Measurements from ENCODE around the gene SYT9.

Gene SYT9

DNA sequence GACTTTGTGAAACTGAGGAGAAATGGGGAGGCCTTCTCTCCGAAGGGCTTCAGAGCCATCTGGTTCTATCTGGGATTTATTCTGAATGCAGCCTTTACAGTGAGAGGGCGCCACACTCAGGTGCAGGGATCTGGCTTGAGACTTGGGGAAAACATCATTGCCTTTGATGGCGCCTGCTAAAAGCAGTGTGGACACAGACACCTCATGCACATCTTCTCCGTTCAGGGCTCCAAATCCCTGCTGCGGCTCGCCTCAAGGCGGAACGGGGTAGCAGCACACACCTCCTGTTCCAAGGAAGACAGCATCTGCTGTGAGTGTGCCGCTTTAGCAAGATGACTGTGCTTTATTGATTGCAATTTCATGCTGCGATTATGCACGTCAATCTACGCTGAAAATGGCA is 196.5 kb downstream of the SYT9 start:
- intact Hi-C loops (cut with DNase I; ENCODE audit: low total_unique reads): no loop called here
- Histone ChIP-seq H3K9me3 (no peaks in the 10 kb centered on the region), H3K4me1 (no peaks in the 10 kb centered on the region), H3K27me3 (no peaks in the 10 kb centered on the region), H3K27ac (no peak overlapping the region), H3K36me3 (no peaks in the 10 kb centered on the region), H3K4me3 (no peak overlapping the region)
- TF ChIP-seq, protein P1, sequence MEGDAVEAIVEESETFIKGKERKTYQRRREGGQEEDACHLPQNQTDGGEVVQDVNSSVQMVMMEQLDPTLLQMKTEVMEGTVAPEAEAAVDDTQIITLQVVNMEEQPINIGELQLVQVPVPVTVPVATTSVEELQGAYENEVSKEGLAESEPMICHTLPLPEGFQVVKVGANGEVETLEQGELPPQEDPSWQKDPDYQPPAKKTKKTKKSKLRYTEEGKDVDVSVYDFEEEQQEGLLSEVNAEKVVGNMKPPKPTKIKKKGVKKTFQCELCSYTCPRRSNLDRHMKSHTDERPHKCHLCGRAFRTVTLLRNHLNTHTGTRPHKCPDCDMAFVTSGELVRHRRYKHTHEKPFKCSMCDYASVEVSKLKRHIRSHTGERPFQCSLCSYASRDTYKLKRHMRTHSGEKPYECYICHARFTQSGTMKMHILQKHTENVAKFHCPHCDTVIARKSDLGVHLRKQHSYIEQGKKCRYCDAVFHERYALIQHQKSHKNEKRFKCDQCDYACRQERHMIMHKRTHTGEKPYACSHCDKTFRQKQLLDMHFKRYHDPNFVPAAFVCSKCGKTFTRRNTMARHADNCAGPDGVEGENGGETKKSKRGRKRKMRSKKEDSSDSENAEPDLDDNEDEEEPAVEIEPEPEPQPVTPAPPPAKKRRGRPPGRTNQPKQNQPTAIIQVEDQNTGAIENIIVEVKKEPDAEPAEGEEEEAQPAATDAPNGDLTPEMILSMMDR (IDR thresholded peaks at IDR 0.05): no peak
- DNase-seq: no peak

DNA sequence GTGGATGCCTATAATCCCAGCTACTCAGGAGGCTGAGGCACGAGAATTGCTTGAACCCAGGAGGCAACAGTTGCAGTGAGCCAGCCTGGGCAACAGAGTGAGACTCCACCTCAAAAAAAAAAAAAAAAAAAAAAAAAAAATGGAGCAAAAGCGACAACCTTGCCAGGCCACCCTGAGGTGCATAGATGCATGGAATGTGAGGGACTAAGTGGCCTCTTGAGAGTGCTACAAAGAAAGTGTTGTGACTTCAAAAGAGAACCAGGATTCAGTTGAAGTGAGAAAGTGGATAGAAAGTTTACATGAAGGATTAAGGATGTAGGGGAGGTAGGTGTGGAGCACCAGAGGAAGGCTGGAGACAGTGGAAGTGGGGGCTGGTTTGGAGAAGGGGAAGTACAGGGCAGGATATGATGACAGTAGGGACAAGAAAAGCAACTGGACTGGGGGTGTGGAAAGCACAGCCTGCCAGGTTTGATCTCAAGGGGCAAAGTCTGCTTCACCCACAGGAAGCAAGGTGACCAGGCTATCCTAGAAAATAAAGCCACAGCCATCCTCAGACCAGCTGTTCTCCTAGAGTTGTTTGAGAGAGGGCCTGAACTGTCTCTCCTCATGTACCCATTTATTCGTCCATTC is 197.6 kb downstream of the SYT9 start:
- Histone ChIP-seq H3K27ac (no peak overlapping the region), H3K4me3 (no peak overlapping the region), H3K27me3 (no peaks in the 10 kb centered on the region), H3K36me3 (no peaks in the 10 kb centered on the region), H3K9me3 (no peaks in the 10 kb centered on the region), H3K4me1 (no peaks in the 10 kb centered on the region)
- TF ChIP-seq, protein P1 (IDR thresholded peaks at IDR 0.05): no peak
- intact Hi-C loops (cut with DNase I; ENCODE audit: low total_unique reads): no loop called here
- no peak for DNase-seq

DNA sequence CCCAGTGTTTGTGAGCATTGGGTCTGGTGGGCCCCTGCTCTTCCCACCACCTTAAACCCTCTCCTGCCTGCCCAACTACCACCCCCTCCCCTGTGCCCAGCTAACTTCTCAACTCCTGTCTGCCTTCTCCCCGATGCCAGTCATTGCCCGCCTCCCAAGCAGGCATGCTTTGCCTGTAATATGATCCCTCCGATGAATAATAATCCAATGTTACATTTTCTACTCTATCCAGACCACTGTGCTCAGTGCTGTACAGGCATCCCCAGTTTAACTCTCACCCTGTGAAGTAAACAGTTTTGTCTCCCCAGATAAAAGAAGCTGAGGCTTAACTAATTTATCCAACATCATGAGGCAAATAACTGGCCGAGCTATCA is 198.1 kb downstream of the SYT9 start:
- intact Hi-C loops (cut with DNase I; ENCODE audit: low total_unique reads): no loop called here
- Histone ChIP-seq H3K9me3 (no peaks in the 10 kb centered on the region), H3K27ac (no peak overlapping the region), H3K4me1 (no peaks in the 10 kb centered on the region), H3K36me3 (no peaks in the 10 kb centered on the region), H3K27me3 (no peaks in the 10 kb centered on the region), H3K4me3 (no peak overlapping the region)
- TF ChIP-seq, protein P1 (IDR thresholded peaks at IDR 0.05): no peak
- DNase-seq: no peak

DNA sequence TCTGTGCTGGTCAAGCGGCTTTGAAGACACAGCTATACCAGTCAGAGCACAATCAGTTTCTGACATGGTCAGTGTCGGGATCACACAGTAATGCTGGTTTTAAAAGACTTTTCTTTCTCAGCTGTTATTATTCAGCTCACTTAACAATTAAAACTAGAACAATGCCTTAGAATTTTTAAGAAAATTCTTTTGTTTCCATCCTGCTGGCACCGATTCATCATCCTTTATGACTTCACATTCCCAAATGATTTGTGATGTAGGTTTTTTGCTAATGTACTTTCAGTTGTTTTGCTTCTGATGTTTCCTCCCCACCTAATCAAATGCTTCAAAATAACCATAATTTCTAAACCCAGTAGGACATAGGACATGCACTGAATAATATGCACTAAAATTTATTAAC is 199.1 kb downstream of the SYT9 start:
- no peaks in the 10 kb centered on the region for H3K9me3 ChIP-seq
- no peaks in the 10 kb centered on the region for H3K4me1 ChIP-seq
- H3K27me3 ChIP-seq: no peaks in the 10 kb centered on the region
- no peak overlapping the region for H3K27ac ChIP-seq
- H3K36me3 ChIP-seq: no peaks in the 10 kb centered on the region
- TF ChIP-seq, protein P1 (IDR thresholded peaks at IDR 0.05): no peak
- no peak for DNase-seq
- H3K4me3 ChIP-seq: no peak overlapping the region
- intact Hi-C loops (cut with DNase I; ENCODE audit: low total_unique reads): no loop called here

DNA sequence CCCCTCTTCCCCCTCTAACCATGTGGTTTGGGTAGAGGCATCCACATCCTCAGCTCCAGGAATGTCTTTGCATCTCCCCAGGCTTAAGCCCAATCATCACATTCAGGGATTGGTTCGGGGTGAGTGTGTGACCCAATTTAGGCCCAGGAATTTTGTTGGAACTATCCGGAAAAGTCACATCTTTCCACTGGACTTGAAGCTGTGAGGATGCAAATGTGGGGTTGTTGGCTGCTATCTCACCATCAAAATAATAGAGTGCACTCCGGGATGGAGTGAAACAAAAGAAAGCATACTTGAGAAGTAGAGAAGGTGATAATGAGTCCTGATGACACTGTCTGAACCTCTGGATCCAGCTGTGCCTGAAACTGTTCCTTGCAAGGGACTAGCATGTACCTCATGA is 199.8 kb downstream of the SYT9 start:
- H3K27ac ChIP-seq: no peak overlapping the region
- H3K27me3 ChIP-seq: no peaks in the 10 kb centered on the region
- no peaks in the 10 kb centered on the region for H3K4me1 ChIP-seq
- H3K9me3 ChIP-seq: no peaks in the 10 kb centered on the region
- no peaks in the 10 kb centered on the region for H3K36me3 ChIP-seq
- DNase-seq: no peak
- intact Hi-C loops (cut with DNase I; ENCODE audit: low total_unique reads): no loop called here
- H3K4me3 ChIP-seq: no peak overlapping the region
- TF ChIP-seq, protein P1 (IDR thresholded peaks at IDR 0.05): no peak

DNA sequence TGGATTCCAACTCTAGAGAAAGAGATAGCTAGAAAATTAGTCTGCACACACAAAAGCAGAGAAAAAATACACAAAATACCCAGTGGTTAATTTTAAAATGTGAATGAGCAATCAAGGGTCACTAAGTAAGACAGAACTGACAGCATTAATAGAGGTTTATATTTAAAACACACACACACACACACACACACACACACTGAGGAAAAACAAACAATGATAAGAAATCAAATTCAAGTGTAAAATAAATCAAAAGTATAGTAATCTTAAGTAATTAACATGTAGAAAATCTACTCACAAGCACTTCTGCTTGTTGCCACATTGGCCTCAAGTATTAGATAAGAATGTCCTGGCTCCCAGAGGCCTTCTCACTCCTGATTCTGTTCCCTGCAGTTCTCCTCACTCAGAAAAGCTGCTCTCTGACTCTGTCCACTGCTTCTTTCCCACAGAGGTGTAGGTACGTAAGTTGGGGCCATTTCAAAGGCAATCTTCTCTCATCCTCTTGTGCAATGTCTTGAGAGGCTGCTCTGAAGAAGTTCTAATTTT is 200.3 kb downstream of the SYT9 start:
- DNase-seq: no peak
- TF ChIP-seq, protein P1 (IDR thresholded peaks at IDR 0.05): no peak
- Histone ChIP-seq H3K4me3 (no peak overlapping the region), H3K36me3 (no peaks in the 10 kb centered on the region), H3K27me3 (no peaks in the 10 kb centered on the region), H3K9me3 (no peaks in the 10 kb centered on the region), H3K27ac (no peak overlapping the region), H3K4me1 (no peaks in the 10 kb centered on the region)
- intact Hi-C loops (cut with DNase I; ENCODE audit: low total_unique reads): no loop called here

All from tibial artery (tissue), 4 donors.